PC-3 (cell line): ENCODE measurements around the gene POLR3B. TPM values are rescaled to one million over a fixed set of nuclear protein-coding genes. Genes with fewer than 3 reads are reported as not detected.
"Not testable (repeated sequence)": the region's sequence is repeated elsewhere in the genome, so short reads cannot be mapped to it uniquely, and the experiment has no call there.

Experiments
- ATAC-seq: fragments of 200-7000 bp; cut with Tn5 transposase; 2 replicates; pipeline ENCODE4 v1.9.1; 2020; ENCODE audit warnings: mild to moderate bottlenecking, moderate library complexity
- BruUV-seq: library from RNA; stranded (reverse); fragments of 400-500 nt; replicated peaks from 2 replicates; lab custom pipeline; 2021; lab: Mats Ljungman, UMichigan
- CTCF ChIA-PET: fragments of 300-600 bp; sonication (Branson Sonifier 250); formaldehyde crosslinking; loops from one replicate; lab custom pipeline; 2022; ENCODE audit warnings: antibody characterized with exemption; lab: Charles Lee
- POLR2A ChIA-PET: fragments of 300-600 bp; sonication (Branson Sonifier 250); formaldehyde crosslinking; loops from one replicate; lab custom pipeline; 2022; ENCODE audit warnings: antibody characterized with exemption; ENCODE audit not compliant: unreplicated experiment; lab: Charles Lee
- DNase-seq: peaks from one replicate; pipeline ENCODE4 v3.0.0-alpha.2; 2015
- H2AFZ ChIP-seq: fragments of 300-600 bp; sonication (generic); 2 replicates; pipeline ENCODE4 v1.6.0; 2016; ENCODE audit warnings: antibody characterized with exemption, low read length
- H3F3A ChIP-seq: fragments of 300-600 bp; sonication (generic); one replicate; pipeline ENCODE4 v1.6.0; 2017; ENCODE audit warnings: antibody characterized with exemption, low read length, control low read depth, mild to moderate bottlenecking; ENCODE audit not compliant: unreplicated experiment
- H3K27ac ChIP-seq: fragments of 300-600 bp; sonication (generic); 2 replicates; pipeline ENCODE4 v1.5.1; 2016; ENCODE audit warnings: mild to moderate bottlenecking, low read length
- H3K27me3 ChIP-seq: fragments of 300-600 bp; sonication (generic); 2 replicates; pipeline ENCODE4 v1.6.1; 2016; ENCODE audit warnings: low read length, mixed read lengths
- H3K36me3 ChIP-seq: fragments of 300-600 bp; sonication (generic); 2 replicates; pipeline ENCODE4 v1.6.1; 2016; ENCODE audit warnings: low read depth, mixed run types, low read length, mixed read lengths
- H3K4me1 ChIP-seq: fragments of 300-600 bp; sonication (generic); 2 replicates; pipeline ENCODE4 v1.5.1; 2016; ENCODE audit warnings: low read length; ENCODE audit not compliant: insufficient read depth
- H3K4me2 ChIP-seq: fragments of 300-600 bp; sonication (generic); 2 replicates; pipeline ENCODE4 v1.6.0; 2016; ENCODE audit warnings: low read length
- H3K4me3 ChIP-seq: fragments of 300-600 bp; sonication (generic); 2 replicates; pipeline ENCODE4 v1.5.1; 2016; ENCODE audit warnings: mild to moderate bottlenecking, low read length, mixed read lengths
- H3K79me2 ChIP-seq: fragments of 300-600 bp; sonication (generic); 2 replicates; pipeline ENCODE4 v1.6.1; 2017; ENCODE audit warnings: low read length, mixed read lengths
- H3K9ac ChIP-seq: fragments of 300-600 bp; sonication (generic); 2 replicates; pipeline ENCODE4 v1.6.0; 2016; ENCODE audit warnings: mild to moderate bottlenecking, low read length
- H3K9me2 ChIP-seq: fragments of 300-600 bp; sonication (generic); replicated peaks from 2 replicates; pipeline ENCODE4 v1.6.1; 2016; ENCODE audit warnings: mixed run types, low read length, mixed read lengths
- H3K9me3 ChIP-seq: fragments of 300-600 bp; sonication (generic); 2 replicates; pipeline ENCODE4 v1.6.1; 2016; ENCODE audit warnings: low read length, mixed read lengths
- H4K20me1 ChIP-seq: fragments of 300-600 bp; sonication (generic); 2 replicates; pipeline ENCODE4 v1.6.1; 2016; ENCODE audit warnings: low read length, mixed read lengths
- CTCF ChIP-seq: fragments of 300-600 bp; sonication (generic); conservative IDR thresholded peaks from 2 replicates; pipeline ENCODE4 v1.5.1; 2017; ENCODE audit warnings: antibody characterized with exemption, low read depth, mild to moderate bottlenecking, low read length
- EZH2 ChIP-seq: fragments of 300-600 bp; sonication (generic); IDR thresholded peaks from one replicate; pipeline ENCODE4 v1.6.1; 2017; ENCODE audit warnings: antibody characterized with exemption, mild to moderate bottlenecking, low read length; ENCODE audit not compliant: unreplicated experiment
- EZH2phosphoT487 ChIP-seq: fragments of 300-600 bp; sonication (generic); IDR thresholded peaks from 2 replicates; pipeline ENCODE4 v1.6.1; 2018; ENCODE audit warnings: mild to moderate bottlenecking, antibody characterized with exemption, low read length, borderline replicate concordance
- intact Hi-C: fragments of 100-400 bp; cut with micrococcal nuclease; formaldehyde crosslinking; loops from 2 replicates; pipeline ENCODE4 v1.9.0; 2023
- total RNA-seq: library from RNA; depleted of rRNA; stranded (reverse); fragments of >200 nt; gene quantifications from 2 replicates; pipeline ENCODE4 v1.2.3, GENCODE V29; 2014

POLR3B gene
- total RNA-seq, 1 experiment from 2014 or later: 23.4 TPM

GRCh38 chr12:106378788-106379187 lies 21.2 kb downstream of the POLR3B start:
- Histone ChIP-seq H2AFZ (no peak overlapping the region), H3K36me3 (peaks cover 63% of the 10 kb centered on the region), H3K27ac (no peak overlapping the region), H3F3A (no peaks in the 10 kb centered on the region), H4K20me1 (no peaks in the 10 kb centered on the region), H3K9me2 (no peaks in the 10 kb centered on the region), H3K9ac (no peak overlapping the region), H3K4me3 (no peak overlapping the region), H3K27me3 (no peaks in the 10 kb centered on the region), H3K9me3 (no peaks in the 10 kb centered on the region), H3K4me2 (no peak overlapping the region), H3K4me1 (no peaks in the 10 kb centered on the region), H3K79me2 (no peaks in the 10 kb centered on the region)
- no peak for TF ChIP-seq EZH2phosphoT487
- no peak for TF ChIP-seq CTCF
- TF ChIP-seq EZH2: no peak
- DNase-seq (no peak), ATAC-seq (no peak)
- CTCF ChIA-PET: interaction anchor here (0.5 kb wide), 1 partner anchor 118 kb away, joined by 8 read pairs; no protein-coding TSS in a partner anchor
- no TSS peak for BruUV-seq
- intact Hi-C loops: no loop called here
- POLR2A ChIA-PET: no interaction called here

GRCh38 chr12:106380954-106381353 lies 23.4 kb downstream of the POLR3B start:
- POLR2A ChIA-PET: no interaction called here
- peaks cover 62% of the 10 kb centered on the region for H3K36me3 ChIP-seq

GRCh38 chr12:106381866-106382265 lies 24.3 kb downstream of the POLR3B start:
- H3K36me3 ChIP-seq: peaks cover 55% of the 10 kb centered on the region

More at GRCh38 chr12:106380954-106381353, 23.4 kb downstream of the POLR3B start:
- intact Hi-C loops: loop anchor here (10.0 kb wide), 1 partner anchor 114 kb away; no protein-coding TSS in a partner anchor
- no peaks in the 10 kb centered on the region for H3K79me2 ChIP-seq
- H3K4me2 ChIP-seq: no peak overlapping the region
- H3K9me3 ChIP-seq: no peaks in the 10 kb centered on the region
- H3F3A ChIP-seq: no peaks in the 10 kb centered on the region
- DNase-seq (no peak), ATAC-seq (no peak)
- no peaks in the 10 kb centered on the region for H4K20me1 ChIP-seq
- H3K27me3 ChIP-seq: no peaks in the 10 kb centered on the region
- BruUV-seq: no TSS peak
- H3K9ac ChIP-seq: no peak overlapping the region
- no peaks in the 10 kb centered on the region for H3K4me1 ChIP-seq
- no peak overlapping the region for H2AFZ ChIP-seq
- H3K4me3 ChIP-seq: no peak overlapping the region
- H3K27ac ChIP-seq: no peak overlapping the region
- H3K9me2 ChIP-seq: no peaks in the 10 kb centered on the region
- CTCF ChIA-PET: no interaction called here
- TF ChIP-seq CTCF (no peak), EZH2 (no peak), EZH2phosphoT487 (no peak)

More at GRCh38 chr12:106381866-106382265, 24.3 kb downstream of the POLR3B start:
- H3K4me1 ChIP-seq, H3K27ac ChIP-seq, H3K4me3 ChIP-seq, CTCF ChIA-PET, H2AFZ ChIP-seq, BruUV-seq, H3K9me2 ChIP-seq, POLR2A ChIA-PET, H4K20me1 ChIP-seq, H3K27me3 ChIP-seq, H3K9ac ChIP-seq, H3K4me2 ChIP-seq, H3K9me3 ChIP-seq, ATAC-seq, DNase-seq, H3F3A ChIP-seq, H3K79me2 ChIP-seq: not testable (repeated sequence)
- intact Hi-C loops: loop anchor here (10.0 kb wide), 1 partner anchor 113 kb away; no protein-coding TSS in a partner anchor
